Calu3 (cell line): Measurements from ENCODE around the gene ABHD17B. TPM values are rescaled to one million over a fixed set of nuclear protein-coding genes. Genes with fewer than 3 reads are reported as not detected.
"Not testable (repeated sequence)": the region's sequence is repeated elsewhere in the genome, so short reads cannot be mapped to it uniquely, and the experiment has no call there.

Source experiments
- Bru-seq: library from RNA; stranded (reverse); fragments of 400-500 nt; gene quantifications from one replicate; lab custom pipeline; 2021; lab: Mats Ljungman, UMichigan
- BruChase-seq, 2 experiments: library from RNA; stranded (reverse); fragments of 400-500 nt; gene quantifications; one replicate each; lab custom pipeline; 2021; lab: Mats Ljungman, UMichigan
- BruUV-seq: library from RNA; stranded (reverse); fragments of 400-500 nt; replicated peaks from 2 replicates; lab custom pipeline; 2021; lab: Mats Ljungman, UMichigan
- CTCF ChIA-PET: fragments of 300-600 bp; sonication (Branson Sonifier 250); formaldehyde crosslinking; loops from one replicate; lab custom pipeline; 2022; ENCODE audit warnings: antibody characterized with exemption; lab: Charles Lee
- DNase-seq: peaks from one replicate; pipeline ENCODE4 v3.0.0; 2022
- H3K27ac Mint-ChIP-seq: one replicate; pipeline ENCODE4 v1.8.0; 2022; ENCODE audit warnings: mixed read lengths; ENCODE audit not compliant: unreplicated experiment
- H3K27me3 Mint-ChIP-seq: one replicate; pipeline ENCODE4 v1.8.0; 2022; ENCODE audit warnings: mixed read lengths; ENCODE audit not compliant: unreplicated experiment
- H3K36me3 Mint-ChIP-seq: one replicate; pipeline ENCODE4 v1.8.0; 2022; ENCODE audit warnings: mild to moderate bottlenecking, moderate library complexity, mixed read lengths; ENCODE audit not compliant: insufficient read depth, unreplicated experiment
- H3K4me1 Mint-ChIP-seq: one replicate; pipeline ENCODE4 v1.8.0; 2022; ENCODE audit warnings: mild to moderate bottlenecking, low read depth, mixed read lengths; ENCODE audit not compliant: unreplicated experiment
- H3K4me3 Mint-ChIP-seq: one replicate; pipeline ENCODE4 v1.8.0; 2022; ENCODE audit warnings: mild to moderate bottlenecking, low read depth, moderate library complexity, mixed read lengths; ENCODE audit not compliant: unreplicated experiment
- H3K9me3 Mint-ChIP-seq: one replicate; pipeline ENCODE4 v1.8.0; 2022; ENCODE audit warnings: low read depth, mixed read lengths; ENCODE audit not compliant: unreplicated experiment
- CTCF ChIP-seq: fragments of 200-600 bp; IDR thresholded peaks from one replicate; pipeline ENCODE4 v1.8.0; 2022; ENCODE audit warnings: antibody characterized with exemption; ENCODE audit not compliant: unreplicated experiment
- intact Hi-C: fragments of 100-400 bp; cut with micrococcal nuclease; formaldehyde crosslinking; loops from one replicate; pipeline ENCODE4 v1.10.0; 2022; ENCODE audit not compliant: unreplicated experiment
- long read RNA-seq: library from polyadenylated mRNA; stranded (forward); transcript quantifications from one replicate; pipeline ENCODE4 v2.0.0, GENCODE V29; 2022
- total RNA-seq: library from RNA; stranded (reverse); gene quantifications from 2 replicates; pipeline ENCODE4 v1.2.3, GENCODE V29; 2022

The ABHD17B gene
- 16.5 and 17.3 TPM in 2 replicates for total RNA-seq
- percentile 86 among the genes with signal in this experiment for Bru-seq, nascent RNA
- BruChase-seq, experiment 1, labeled RNA remaining after a 6-hour chase = percentile 63 among the genes with signal in this experiment
- BruChase-seq, experiment 2, labeled RNA remaining after a 2-hour chase = percentile 69 among the genes with signal in this experiment
- long read RNA-seq, transcript ABHD17B-201 (4 exons, 2,614 nt) = major isoform, 20 of 28 reads
- long read RNA-seq, partial matches to known transcripts = 0 of 28 reads
- long read RNA-seq, other reads (novel, unspliced or antisense) = 7 of 28 reads

GRCh38 chr9:71911061-71911907, at the start of gene ABHD17B, which contains the start of gene C9orf85:
TSS of gene ABHD17B (minus strand) at chr9:71911193. CDS start at chr9:71875080, 36,113 bp downstream.
TSS of gene C9orf85 (plus strand) at chr9:71911639. CDS start at chr9:71911735, 96 bp downstream.
- CTCF ChIA-PET = interaction anchor here (1.0 to 1.6 kb wide), 3 partner anchors 34 to 114 kb away, joined by 4 read pairs; no protein-coding TSS in a partner anchor
- intact Hi-C loops = loop anchor here (2.0 to 5.0 kb wide), 3 partner anchors 34 to 441 kb away; no protein-coding TSS in a partner anchor
- BruUV-seq = no TSS peak
- Mint-ChIP-seq H3K36me3 (peaks cover 39% of the 10 kb centered on the region), H3K9me3 (no peaks in the 10 kb centered on the region), H3K4me3 (peak within 1 kb of the TSS; percentile 88), H3K27ac (peak within 1 kb of the TSS; percentile 96), H3K4me1 (no peaks in the 10 kb centered on the region), H3K27me3 (no peaks in the 10 kb centered on the region)
- TF ChIP-seq CTCF = no peak
- peak; percentile 96 for DNase-seq

GRCh38 chr9:71955300-71955915, 44.4 kb upstream of the ABHD17B start:
- no peak for DNase-seq
- no peak for TF ChIP-seq CTCF
- no peaks in the 10 kb centered on the region for H3K27me3 Mint-ChIP-seq
- H3K9me3 Mint-ChIP-seq = no peaks in the 10 kb centered on the region
- no peaks in the 10 kb centered on the region for H3K4me1 Mint-ChIP-seq
- CTCF ChIA-PET = no interaction called here
- no peak overlapping the region for H3K27ac Mint-ChIP-seq
- H3K36me3 Mint-ChIP-seq = no peaks in the 10 kb centered on the region
- no TSS peak for BruUV-seq
- intact Hi-C loops = no loop called here
- no peak overlapping the region for H3K4me3 Mint-ChIP-seq

- H3K36me3 Mint-ChIP-seq, CTCF ChIA-PET, H3K4me1 Mint-ChIP-seq, H3K4me3 Mint-ChIP-seq, BruUV-seq, H3K9me3 Mint-ChIP-seq, DNase-seq, intact Hi-C loops, H3K27ac Mint-ChIP-seq, H3K27me3 Mint-ChIP-seq: not testable (repeated sequence)
Observed at GRCh38 chr9:71954652-71955051, 43.7 kb upstream of the ABHD17B start.

- no TSS peak for BruUV-seq
Observed at GRCh38 chr9:71944754-71945375, 33.9 kb upstream of the ABHD17B start.

More at GRCh38 chr9:71944754-71945375, 33.9 kb upstream of the ABHD17B start:
- peak overlapping the region; percentile 74 for H3K27ac Mint-ChIP-seq
- peaks cover 9% of the 10 kb centered on the region for H3K4me1 Mint-ChIP-seq
- DNase-seq = peak; percentile 5
- H3K36me3 Mint-ChIP-seq = no peaks in the 10 kb centered on the region
- TF ChIP-seq CTCF = no peak
- CTCF ChIA-PET = interaction anchor here (0.8 to 1.2 kb wide), 2 partner anchors 19 to 34 kb away, joined by 3 to 4 read pairs; partner anchors contain the start of genes ABHD17B and C9orf85
- no peaks in the 10 kb centered on the region for H3K9me3 Mint-ChIP-seq
- H3K27me3 Mint-ChIP-seq = no peaks in the 10 kb centered on the region
- intact Hi-C loops = loop anchor here (2.0 kb wide), 1 partner anchor 34 kb away; the partner anchor contains the start of genes ABHD17B and C9orf85
- peak overlapping the region; percentile 48 for H3K4me3 Mint-ChIP-seq
